HK-2 (cell line): Measurements from ENCODE around the gene EOGT.

Experiments used
- DNase-seq: peaks from one replicate; pipeline ENCODE4 v3.0.0-alpha.2; 2018; ENCODE audit not compliant: unreplicated experiment

EOGT gene

DNA sequence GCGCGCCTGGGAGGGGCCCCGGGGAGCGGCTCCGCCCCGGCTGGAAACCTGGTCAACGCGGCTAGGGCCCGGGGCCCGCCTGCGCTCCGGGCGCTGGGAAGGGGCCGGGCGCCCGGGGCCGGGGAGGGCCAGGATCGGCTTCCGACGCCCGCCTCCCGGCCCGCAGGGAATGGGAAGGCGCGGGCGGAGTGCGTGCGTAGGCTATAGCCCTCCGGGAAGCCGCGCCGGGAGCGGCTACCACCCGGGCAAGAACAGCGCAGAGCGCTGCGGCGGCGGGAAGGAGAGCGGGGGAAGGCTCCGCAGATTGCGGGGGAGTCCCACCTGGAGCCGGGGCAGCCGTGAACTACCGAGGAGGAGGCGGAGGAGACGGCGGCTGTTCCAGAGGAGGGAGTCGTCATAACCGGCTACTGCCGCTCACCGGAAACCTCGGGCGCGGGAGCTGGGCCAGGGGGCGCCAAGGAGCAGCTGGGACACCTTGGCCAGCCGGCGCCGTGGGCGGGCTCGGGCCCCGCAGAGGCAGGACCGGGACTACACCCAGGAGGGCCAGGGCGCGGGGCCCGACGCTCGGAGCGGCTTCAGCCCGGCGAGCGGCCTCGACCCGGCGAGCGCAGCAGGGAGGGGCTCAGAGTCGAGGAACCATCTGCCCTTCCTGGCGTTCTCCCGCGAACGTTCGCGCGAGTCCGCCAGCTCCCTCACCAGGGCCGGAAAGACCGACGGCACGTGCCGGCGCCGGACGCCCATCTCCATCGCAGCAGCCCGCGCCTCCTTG is at the start of gene EOGT:
EOGT (minus strand) TSS at position 432 of the 769 bp plus-strand sequence. CDS start 3,838 bp downstream, outside the sequence.
- peak; percentile 88 for DNase-seq

DNA sequence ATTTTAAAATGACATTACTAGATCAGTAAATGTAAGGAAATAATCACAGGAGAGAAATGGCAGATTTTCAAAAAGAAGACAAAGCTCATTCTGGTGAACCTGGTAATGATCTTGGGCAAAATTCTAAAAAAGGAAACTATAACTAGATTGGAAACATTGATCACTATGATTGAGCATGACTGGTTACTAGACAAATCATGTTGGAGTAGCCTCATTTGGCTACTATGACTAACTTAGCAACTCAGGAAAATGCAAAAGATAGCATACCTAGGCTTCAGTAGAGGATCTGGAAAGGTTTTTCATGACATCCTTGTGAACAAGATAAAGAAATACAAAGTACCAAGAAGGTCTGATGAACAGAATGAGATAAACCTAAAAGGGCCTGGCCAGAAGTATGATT is 46.2 kb upstream of the EOGT start:
- no peak for DNase-seq

DNA sequence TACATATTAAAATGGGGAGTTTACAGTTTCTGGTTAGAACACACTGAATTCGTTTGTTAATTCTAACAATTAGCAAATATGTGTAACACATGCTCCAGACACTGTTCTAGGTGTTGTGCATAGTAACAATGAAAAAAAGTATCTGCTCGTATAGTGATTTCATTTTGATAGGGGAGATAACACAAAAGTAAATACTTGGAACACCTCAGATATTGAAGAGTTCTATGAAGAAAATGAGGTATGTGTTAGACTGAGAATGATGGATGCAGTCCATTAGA is 45.4 kb upstream of the EOGT start:
- no peak for DNase-seq

DNA sequence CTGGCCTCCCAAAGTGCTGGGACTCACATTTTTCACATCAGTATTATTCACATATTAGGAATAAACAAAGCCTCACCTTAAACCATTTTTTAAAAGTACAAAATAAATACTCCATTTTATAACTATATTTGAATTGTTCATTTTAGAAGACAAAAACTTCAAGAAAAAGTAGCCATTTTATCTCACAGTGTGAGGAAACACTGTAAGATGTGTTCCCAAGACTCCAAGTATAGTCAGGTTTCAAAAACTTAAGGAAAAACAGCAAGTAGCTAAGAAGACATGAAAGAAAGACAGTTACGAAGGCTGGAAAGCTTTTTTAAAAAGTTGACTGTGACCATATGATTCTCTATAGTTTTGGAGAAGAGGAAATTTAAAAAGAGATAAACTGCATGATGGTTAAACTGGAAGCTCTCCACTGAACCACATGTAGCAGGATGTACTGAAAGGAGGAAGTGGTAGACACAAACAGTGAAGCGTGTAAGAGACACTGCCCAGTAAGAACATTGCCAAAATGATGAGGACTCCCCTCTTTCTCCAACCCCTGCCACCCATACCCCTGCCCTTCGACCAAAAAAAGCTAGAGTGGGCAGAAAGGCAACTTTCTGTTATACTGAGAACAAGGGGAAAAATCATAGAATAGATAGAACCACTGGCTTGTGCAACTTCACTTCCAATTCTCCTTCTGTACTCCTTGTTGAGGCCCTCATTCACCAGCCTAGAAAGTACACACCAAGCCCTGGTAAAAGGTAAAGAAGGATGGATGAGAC is 44.9 kb upstream of the EOGT start:
- no peak for DNase-seq

DNA sequence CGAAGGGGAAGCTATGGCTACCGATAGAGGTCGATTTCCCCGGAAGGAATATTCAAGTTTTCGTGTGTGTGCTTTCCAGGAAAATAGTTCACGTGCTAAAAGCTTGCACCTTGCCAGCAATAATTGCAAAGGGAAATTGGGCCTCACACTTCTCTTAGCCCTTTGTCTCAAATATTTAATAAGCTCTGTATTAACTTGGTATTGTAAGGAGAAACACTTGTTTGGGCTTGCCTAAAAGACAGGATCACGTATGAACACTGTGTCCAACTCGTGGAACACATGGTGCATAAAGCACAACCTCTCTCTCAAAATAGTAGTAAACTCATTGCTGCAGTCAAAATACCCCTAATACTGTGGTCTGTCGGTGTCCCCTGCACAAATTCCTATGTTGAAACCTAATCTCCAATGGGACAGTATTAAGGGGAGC is 39.0 kb upstream of the EOGT start:
- DNase-seq, result no peak

DNA sequence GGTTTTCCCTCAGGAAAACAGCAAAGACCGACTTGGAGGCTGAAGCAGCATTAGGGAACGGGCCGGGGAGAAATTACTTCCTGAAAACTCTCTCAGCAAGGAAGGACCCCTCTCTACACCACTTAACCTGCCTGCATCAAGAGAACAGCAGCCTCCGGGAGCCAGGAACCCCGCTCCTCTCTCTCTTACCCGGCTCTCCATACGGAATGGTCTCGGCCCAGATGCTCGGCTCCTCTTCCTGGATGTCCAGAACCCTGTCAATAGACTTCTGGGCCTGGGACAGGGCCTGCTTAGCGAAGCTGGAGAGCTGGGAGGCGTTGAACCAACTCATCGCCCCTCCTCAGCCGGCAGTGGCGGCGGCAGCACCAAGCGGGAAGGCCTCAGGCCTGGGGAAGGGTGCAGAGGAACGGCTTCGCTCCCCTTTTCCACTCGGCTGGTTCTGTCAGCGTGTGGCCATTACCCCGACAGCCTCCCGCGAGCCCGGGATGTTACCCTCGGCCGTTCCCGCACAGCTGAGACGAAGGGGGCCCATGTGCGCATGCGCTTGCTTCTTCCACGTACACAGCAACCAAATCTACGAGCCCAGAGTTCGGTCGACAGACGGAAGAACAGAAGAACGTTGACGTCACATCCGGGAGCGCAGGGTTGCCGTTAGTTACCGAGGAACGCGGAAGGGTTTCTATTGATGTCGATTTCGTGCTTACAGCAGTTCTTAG is 38.4 kb upstream of the EOGT start, which contains the start of gene TMF1:
TMF1 (minus strand) TSS at position 578 of the 716 bp plus-strand sequence; CDS start at position 331, 247 bp downstream.
- peak; percentile 94 for DNase-seq

DNA sequence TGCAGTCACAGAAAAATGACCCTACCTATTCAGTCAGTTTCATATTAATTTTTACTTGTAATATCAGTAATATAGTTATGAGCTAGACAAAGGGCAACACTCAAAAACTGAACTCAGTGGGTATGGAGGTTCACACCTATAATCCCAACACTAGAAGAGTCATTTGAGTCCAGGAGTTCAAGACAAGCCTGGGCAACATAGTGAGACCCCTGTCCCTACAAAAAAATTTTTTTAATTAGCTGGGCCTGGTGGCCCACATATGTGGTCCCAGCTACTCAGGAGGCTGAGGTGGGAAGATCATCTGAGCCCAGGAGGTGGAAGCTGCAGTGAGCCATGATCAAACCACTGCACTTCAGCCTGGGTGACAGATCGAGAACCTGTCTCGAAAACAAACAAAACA is 35.5 kb upstream of the EOGT start:
- no peak for DNase-seq

DNA sequence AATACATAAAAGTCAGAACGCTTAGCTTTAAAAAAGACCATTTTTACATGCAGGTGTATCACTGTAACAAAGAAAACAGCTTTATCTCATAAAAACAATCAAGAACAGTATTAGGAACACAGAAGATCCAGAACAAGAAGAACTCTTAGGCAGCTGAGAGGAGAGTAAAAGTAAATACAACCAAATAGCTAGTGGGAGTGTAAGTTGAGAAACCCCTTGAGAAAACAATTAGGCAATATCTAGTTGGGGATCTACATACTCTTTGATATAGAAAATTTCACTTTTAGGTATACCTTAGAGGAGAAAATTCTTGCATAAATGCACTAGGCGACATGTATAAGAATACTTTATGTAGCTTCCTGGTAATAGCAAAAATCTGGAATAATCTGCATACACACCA is 31.1 kb upstream of the EOGT start:
- no peak for DNase-seq

DNA sequence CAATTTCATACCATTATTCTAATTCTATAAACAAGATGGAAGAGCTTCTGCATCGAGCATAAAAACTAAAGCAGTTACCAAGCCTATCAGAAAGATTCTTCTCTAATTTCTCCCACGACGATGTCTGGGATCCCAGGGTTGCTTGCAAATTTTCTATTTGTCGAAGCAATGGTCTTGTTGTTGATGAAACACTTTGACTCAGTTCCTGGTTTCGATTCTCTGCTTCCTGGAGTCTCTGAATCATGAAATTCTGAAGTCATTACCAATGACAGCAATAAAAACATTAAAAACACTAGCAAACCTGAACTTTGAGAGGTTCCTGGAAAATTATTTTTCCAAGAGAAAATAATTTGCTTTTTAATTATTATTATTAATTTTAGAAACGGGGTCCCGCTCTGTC is 20.0 kb upstream of the EOGT start:
- DNase-seq, result no peak

DNA sequence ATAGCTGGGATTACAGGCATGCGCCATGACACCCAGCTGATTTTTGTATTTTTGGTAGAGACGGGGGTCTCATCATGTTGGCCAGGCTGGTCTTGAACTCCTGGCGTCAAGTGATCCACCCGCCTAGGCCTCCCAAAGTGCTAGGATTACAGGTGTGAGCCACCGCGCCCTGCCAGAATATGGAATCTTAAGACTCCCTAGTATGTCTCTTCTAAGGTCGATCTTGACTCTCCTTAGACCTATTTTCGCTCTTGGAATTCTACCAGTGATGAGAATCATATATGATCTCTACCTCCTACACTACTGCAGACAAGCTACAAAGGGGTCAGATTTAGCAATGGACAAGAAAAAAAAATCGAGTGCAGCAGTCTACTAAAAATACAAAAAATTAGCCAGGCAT is 19.3 kb upstream of the EOGT start:
- DNase-seq, result no peak

DNA sequence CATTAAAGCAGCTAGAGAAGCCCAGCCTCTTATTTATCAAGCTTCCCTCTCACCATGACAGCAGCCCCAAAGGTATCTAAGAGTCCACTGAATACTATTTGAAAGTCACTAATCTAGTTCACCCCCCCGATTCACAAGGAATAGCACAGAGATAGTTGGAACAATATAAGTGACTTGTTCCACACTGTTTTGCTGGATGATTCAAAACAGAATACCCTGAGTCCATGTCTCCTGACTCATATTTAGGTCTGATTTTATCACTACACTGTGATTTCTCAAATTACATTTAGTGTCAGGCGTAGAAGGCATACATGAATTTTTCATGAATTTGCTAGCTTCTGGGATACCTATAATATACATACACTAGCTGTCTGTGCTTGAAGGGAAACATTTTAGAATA is 18.7 kb upstream of the EOGT start:
- no peak for DNase-seq

DNA sequence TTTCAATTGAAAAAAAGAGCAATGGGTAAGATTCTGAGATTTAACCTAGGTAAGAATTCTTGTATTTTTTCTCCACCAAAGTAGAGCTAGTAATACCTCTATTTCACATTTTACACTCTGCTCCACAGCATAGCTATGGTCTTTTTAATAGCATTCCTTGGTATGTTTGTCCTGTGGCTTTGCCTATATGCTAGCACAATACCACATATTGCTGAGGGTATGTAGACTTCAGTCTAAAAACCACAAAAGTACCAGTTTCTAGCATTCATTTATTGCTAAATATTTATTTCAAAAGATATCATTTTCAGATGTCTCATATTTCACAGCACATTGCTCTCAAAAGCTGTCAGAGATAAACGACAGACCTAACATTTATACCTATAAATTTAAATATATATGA is 18.2 kb upstream of the EOGT start:
- no peak for DNase-seq

DNA sequence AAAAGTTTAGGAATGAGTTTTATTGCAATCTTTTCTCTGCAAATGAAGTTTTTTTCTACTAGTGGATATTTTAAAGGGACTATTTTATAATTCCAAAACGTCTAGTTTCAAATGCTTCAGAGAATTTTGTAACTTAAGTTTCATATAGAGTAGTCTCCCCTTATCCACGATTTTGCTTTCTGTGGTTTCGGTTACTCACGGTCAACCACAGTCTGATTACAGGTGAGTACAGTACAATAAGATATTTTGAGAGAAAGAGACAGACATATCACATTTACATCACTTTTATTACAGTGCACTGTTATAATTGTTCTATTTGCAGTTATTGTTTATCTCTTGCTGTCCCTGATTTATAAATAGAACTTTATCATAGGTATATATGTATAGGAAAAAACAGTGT is 7.4 kb upstream of the EOGT start:
- no peak for DNase-seq

DNA sequence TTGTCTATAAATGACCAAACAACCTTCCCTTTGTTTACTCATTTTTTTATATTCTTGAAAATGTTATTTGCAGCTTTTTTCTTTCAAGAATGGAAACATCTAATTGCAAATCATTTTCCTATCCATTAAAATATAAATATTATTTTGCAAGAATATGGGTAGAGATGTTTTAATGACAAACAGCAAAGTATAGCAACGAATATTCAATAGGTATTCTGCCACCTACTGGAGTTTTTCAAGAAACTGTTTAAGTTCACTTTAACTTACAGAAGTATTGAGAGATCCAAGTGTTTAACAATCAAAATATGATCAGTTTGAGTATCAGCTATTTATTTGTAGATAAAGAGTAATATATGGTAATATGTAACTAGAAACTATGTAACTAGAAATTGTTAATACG is 6.9 kb upstream of the EOGT start:
- no peak for DNase-seq

DNA sequence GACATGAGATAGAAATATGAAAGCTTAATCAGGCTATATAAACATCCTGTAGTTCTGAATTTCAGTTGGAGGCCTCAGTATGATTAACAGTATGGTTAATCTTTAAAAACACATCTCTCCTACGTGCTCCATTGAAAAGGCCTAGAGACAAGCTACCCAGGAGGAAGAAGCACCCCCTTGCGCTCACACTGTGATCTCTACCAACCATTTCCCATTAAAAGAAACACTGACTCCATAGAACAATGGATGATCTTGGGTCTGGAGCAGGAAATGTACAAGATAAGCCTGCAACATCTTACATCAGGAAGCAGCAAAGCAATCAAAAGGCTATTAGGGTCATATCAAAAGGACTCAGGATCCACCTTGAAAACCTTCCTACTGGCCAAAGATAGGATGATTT is 3.4 kb upstream of the EOGT start:
- no peak for DNase-seq

DNA sequence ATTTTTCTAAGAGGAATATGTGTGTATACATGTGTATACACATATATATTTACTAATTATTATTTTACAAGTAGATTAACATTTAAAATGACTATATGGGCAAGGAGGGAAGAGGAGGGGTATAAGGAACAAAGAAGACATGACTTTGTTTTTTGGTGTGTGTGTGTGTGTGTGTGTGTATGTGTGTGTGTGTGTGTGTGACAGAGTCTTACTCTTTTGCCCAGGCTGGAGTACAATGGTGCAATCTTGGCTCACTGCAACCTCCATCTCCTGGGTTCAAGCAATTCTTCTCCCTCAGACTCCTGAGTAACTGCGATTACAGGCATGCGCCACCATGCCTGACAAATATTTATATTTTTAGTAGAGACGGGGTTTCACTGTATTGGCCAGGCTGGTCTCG is 2.6 kb upstream of the EOGT start:
- no peak for DNase-seq

DNA sequence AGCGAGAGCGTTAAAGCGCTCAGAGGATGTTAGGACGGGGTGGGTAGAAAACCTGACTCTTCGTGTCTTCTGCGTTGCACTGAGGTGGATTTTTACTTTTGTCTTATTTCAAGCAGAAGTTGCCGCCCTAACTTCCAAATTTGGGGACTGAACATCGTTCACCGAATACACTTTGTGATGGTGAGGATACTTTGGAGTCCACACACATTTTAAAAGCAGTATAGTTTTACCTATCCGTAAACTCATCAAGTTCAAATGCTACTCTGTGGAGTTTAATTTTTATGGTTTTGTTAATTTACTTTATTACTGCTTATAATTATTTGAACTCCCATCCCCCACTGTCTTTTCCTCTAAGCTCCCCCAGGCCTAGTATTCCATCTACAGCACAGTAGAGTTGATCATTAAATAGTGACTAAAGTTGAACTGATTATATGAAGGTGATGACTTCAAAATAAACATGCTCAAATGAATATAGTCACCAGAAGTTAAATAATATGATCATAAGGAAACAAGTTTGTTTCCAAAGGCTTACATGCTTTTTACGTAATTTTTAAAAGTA is 617 bp upstream of the EOGT start:
- DNase-seq, result no peak

DNA sequence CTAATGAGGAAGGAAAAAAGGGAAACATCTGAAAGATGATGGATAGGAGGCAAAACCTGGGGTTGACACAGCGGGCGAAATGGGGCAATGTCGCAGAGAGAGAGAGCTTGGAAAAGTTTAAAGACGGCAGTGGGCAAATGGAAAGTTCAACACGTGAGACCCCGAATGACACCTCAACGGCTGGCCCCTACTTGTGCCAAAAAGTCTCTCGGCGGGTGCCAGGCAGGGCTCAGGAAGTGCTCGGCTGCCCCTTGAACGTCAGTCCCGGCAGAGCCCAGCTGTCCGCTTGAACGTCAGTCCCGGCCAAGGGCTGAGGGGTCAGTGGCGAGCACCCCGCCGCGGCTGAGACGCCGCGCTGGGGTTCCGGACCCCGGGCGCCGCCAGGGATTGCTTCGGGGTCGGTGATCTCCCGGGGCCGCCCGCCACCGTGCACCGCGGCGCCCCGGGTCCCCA is 658 bp downstream of the EOGT start:
- DNase-seq, result peak; percentile 45

DNA sequence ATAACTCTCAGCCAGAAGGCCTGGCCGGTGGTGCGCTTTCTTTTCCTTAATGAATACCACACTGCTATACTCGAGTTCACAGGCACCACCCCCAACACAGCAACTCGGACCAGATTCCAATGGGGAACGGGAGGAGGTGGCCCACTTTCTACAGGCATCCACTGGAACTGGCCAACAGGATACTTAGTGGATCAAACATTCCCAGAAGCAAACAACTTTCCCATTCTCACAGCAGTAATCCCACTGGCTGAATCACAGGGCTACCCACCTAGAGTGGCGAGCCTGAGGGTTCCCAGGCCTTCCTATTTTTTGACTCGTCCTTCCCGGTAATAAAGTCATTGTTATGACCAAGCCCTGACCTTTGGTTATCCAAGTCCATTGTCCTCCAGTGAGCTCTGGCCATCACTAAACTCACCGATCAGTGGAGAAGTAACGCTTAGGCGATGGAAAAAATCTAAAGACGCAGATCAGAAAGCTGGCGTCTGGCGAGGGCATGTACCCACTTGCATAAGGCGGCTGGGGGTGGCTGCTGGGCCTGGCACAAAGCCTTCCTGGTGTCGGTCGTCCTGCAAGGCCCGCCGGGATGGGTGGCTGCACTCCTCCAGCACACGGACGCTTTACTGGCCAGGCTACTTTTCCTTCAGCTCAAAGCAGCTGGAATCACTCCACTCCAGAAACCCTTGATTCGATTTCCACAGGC is 1.2 kb downstream of the EOGT start:
- no peak for DNase-seq

DNA sequence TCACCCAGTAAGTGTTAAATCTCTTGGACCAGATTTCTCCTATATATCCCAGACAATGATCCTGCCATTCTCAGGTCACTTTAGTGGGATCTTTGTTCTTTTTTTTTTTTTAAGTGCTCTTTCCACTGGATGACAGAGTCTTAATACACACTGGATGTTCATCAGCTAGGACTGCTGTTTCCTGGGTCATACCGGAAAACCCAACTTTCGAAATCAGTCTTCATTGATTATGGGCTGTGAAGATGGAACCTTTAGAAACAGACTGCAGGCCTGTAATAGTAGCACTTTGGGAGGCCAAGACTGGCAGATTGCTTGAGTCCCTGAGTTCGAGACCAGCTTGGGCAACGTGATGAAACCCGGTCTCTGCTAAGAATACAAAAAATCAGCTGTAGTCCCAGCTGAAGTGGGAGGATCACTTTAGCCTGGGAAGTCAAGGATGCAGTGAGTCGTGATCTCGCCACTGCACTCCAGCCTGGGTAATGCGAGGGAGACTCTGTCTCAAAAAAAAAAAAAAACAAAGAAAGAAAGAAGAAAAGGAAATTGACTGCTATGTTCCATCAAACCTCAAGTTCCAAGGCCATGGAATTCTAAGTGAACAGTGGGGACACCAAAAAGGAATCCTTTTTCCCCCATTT is 2.3 kb downstream of the EOGT start:
- DNase-seq, result no peak
